ENCODE measurements around the gene SP4. TPM values are rescaled to one million over a fixed set of nuclear protein-coding genes. Genes with fewer than 3 reads are reported as not detected.

Gene SP4
- total RNA-seq, 2 experiments from 2014 or later: 15.8 to 17.0 TPM

DNA sequence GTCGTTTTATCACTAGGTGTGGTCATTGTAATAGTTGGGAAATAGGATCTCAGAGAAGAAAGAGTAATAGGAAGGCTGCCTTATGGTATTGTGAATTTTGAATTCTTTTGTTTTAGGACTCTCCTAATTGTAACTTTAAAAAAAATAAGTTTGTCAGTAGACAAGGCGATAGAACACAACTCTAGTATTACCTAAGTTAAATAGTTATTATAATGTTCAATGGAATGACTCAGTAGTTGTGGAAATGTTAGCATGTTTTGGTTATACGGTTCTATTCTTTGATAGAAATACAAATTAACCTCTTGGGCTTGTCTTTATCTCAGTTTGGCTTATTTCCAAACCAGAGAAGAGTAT is 116.4 kb downstream of the SP4 start:
- CTCF ChIA-PET (ENCODE audit: unreplicated experiment): no interaction called here
- intact Hi-C loops (cut with micrococcal nuclease; ENCODE audit: unreplicated experiment): no loop called here

DNA sequence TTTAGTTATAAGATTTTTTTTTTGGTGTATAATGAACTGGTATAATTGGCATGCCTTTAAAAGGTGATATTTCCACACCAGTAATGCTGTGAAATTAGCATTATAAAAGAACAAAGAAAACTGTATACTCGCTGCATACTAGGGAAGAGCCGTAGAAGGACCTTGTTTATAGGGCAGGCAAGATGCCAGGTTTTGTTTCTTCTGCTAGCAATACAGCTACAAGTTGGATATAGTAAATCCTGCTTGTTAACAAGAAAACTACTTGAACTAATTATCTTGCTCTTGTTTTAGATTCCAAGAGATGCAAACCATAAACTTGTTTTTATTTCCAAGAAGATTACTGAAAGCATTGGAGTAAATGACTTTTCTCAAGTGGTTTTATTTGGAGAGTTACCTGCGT is 116.8 kb downstream of the SP4 start:
- Histone ChIP-seq H3K79me2 (ENCODE audit: insufficient read depth, low read depth, low read length) (no peaks in the 10 kb centered on the region), H3K9me2 (ENCODE audit: insufficient read depth, low read length) (no peaks in the 10 kb centered on the region), H4K20me1 (ENCODE audit: insufficient read depth, low read length) (no peaks in the 10 kb centered on the region), H3K4me2 (ENCODE audit: low read length) (no peak overlapping the region), H3K4me1 (ENCODE audit: insufficient read depth, low read length, poor library complexity, severe bottlenecking) (no peaks in the 10 kb centered on the region), H3K4me3 (ENCODE audit: low read depth, low read length, poor library complexity, severe bottlenecking) (no peak overlapping the region), H3K36me3 (ENCODE audit: insufficient read depth, low read length) (no peaks in the 10 kb centered on the region), H3K9me3 (ENCODE audit: low read length) (no peaks in the 10 kb centered on the region), H3K27ac (ENCODE audit: low read depth, low read length, poor library complexity, severe bottlenecking) (no peak overlapping the region), H2AFZ (ENCODE audit: low read length) (no peak overlapping the region)
- ChIA-PET CTCF (ENCODE audit: unreplicated experiment) (no interaction called here), POLR2A (interaction anchor here (0.6 to 0.9 kb wide), 3 partner anchors 45 to 358 kb away, joined by 3 to 5 read pairs (median 4); no protein-coding TSS in a partner anchor)
- no TSS peak for BruUV-seq (replicated peaks)
- DNase-seq (ENCODE audit: low spot score): no peak
- intact Hi-C loops (cut with micrococcal nuclease; ENCODE audit: unreplicated experiment): no loop called here
- TF ChIP-seq EZH2phosphoT487 (IDR thresholded peaks at IDR 0.05; ENCODE audit: borderline replicate concordance, low read depth, low read length): no peak
- TF ChIP-seq, protein P1, sequence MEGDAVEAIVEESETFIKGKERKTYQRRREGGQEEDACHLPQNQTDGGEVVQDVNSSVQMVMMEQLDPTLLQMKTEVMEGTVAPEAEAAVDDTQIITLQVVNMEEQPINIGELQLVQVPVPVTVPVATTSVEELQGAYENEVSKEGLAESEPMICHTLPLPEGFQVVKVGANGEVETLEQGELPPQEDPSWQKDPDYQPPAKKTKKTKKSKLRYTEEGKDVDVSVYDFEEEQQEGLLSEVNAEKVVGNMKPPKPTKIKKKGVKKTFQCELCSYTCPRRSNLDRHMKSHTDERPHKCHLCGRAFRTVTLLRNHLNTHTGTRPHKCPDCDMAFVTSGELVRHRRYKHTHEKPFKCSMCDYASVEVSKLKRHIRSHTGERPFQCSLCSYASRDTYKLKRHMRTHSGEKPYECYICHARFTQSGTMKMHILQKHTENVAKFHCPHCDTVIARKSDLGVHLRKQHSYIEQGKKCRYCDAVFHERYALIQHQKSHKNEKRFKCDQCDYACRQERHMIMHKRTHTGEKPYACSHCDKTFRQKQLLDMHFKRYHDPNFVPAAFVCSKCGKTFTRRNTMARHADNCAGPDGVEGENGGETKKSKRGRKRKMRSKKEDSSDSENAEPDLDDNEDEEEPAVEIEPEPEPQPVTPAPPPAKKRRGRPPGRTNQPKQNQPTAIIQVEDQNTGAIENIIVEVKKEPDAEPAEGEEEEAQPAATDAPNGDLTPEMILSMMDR (conservative IDR thresholded peaks at IDR 0.05; ENCODE audit: low read length): no peak

More for the DNA sequence above, 116.4 kb downstream of the SP4 start:
- Histone ChIP-seq H2AFZ (ENCODE audit: low read length) (no peak overlapping the region), H3K79me2 (ENCODE audit: insufficient read depth, low read depth, low read length) (no peaks in the 10 kb centered on the region), H3K4me2 (ENCODE audit: low read length) (no peak overlapping the region), H3K27ac (ENCODE audit: low read depth, low read length, poor library complexity, severe bottlenecking) (no peak overlapping the region), H3K9me3 (ENCODE audit: low read length) (no peaks in the 10 kb centered on the region), H3K36me3 (ENCODE audit: insufficient read depth, low read length) (no peaks in the 10 kb centered on the region), H3K4me1 (ENCODE audit: insufficient read depth, low read length, poor library complexity, severe bottlenecking) (no peaks in the 10 kb centered on the region), H3K9me2 (ENCODE audit: insufficient read depth, low read length) (no peaks in the 10 kb centered on the region), H3K4me3 (ENCODE audit: low read depth, low read length, poor library complexity, severe bottlenecking) (no peak overlapping the region), H4K20me1 (ENCODE audit: insufficient read depth, low read length) (no peaks in the 10 kb centered on the region)
- POLR2A ChIA-PET: no interaction called here
- no peak for DNase-seq (ENCODE audit: low spot score)
- TF ChIP-seq EZH2phosphoT487 (IDR thresholded peaks at IDR 0.05; ENCODE audit: borderline replicate concordance, low read depth, low read length): no peak
- TF ChIP-seq, protein P1 (conservative IDR thresholded peaks at IDR 0.05; ENCODE audit: low read length): no peak
- no TSS peak for BruUV-seq (replicated peaks)

DNA sequence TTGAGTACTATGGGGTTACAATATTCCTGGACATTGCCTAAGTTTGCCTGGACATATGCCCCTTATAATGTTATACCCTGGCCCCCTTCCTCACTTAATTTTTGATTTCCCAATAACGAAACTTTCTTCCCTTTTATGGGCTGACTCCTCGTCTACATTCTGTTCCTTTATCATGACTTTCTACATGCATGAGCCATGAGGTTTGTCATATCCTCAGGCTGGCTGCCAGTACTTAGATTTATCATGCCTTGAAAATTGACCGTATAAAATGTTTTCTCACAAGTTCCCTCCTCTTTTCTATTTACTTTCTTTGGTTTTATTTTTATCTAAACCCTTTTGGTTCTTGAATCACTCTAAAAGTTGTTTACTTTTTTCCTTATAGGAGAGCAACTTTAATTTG is 119.6 kb downstream of the SP4 start:
- BruUV-seq (replicated peaks): no TSS peak
- Histone ChIP-seq H3K9me2 (ENCODE audit: insufficient read depth, low read length) (no peaks in the 10 kb centered on the region), H3K27ac (ENCODE audit: low read depth, low read length, poor library complexity, severe bottlenecking) (no peak overlapping the region), H3K79me2 (ENCODE audit: insufficient read depth, low read depth, low read length) (no peaks in the 10 kb centered on the region), H3K4me3 (ENCODE audit: low read depth, low read length, poor library complexity, severe bottlenecking) (no peak overlapping the region), H3K36me3 (ENCODE audit: insufficient read depth, low read length) (no peaks in the 10 kb centered on the region), H2AFZ (ENCODE audit: low read length) (no peak overlapping the region), H4K20me1 (ENCODE audit: insufficient read depth, low read length) (no peaks in the 10 kb centered on the region), H3K4me1 (ENCODE audit: insufficient read depth, low read length, poor library complexity, severe bottlenecking) (no peaks in the 10 kb centered on the region), H3K9me3 (ENCODE audit: low read length) (no peaks in the 10 kb centered on the region), H3K4me2 (ENCODE audit: low read length) (no peak overlapping the region)
- intact Hi-C loops (cut with micrococcal nuclease; ENCODE audit: unreplicated experiment): no loop called here
- no peak for TF ChIP-seq EZH2phosphoT487 (IDR thresholded peaks at IDR 0.05; ENCODE audit: borderline replicate concordance, low read depth, low read length)
- TF ChIP-seq, protein P1 (conservative IDR thresholded peaks at IDR 0.05; ENCODE audit: low read length): no peak
- DNase-seq (ENCODE audit: low spot score): no peak
- CTCF ChIA-PET (ENCODE audit: unreplicated experiment): no interaction called here
- POLR2A ChIA-PET: interaction anchor here (0.8 kb wide), 1 partner anchor 178 kb away, joined by 3 read pairs; no protein-coding TSS in a partner anchor
